ENCODE data around the gene PTPRCAP.
"Not testable (repeated sequence)": the region's sequence is repeated elsewhere in the genome, so short reads cannot be mapped to it uniquely, and the experiment has no call there.

The PTPRCAP gene

GRCh38 chr11:67405196-67405567, 32.3 kb downstream of the PTPRCAP start:
- H3K9ac ChIP-seq (ENCODE audit: insufficient read length): no peak overlapping the region
- TF ChIP-seq FOXP2 (optimal IDR thresholded peaks at IDR 0.05; ENCODE audit: control extremely low read depth, extremely low read length, insufficient read depth) (no peak), POLR2AphosphoS5 (IDR thresholded peaks at IDR 0.05; ENCODE audit: borderline replicate concordance, low read depth, low read length) (no peak), EZH2 (IDR thresholded peaks at IDR 0.05) (no peak)
- peaks cover 1% of the 10 kb centered on the region; the same call in 1 of the 2 replicates for H3K36me3 ChIP-seq (ENCODE audit: insufficient read depth, low read length)
- H3K9me3 ChIP-seq (ENCODE audit: low read depth, low read length): no peaks in the 10 kb centered on the region
- H3K4me3 ChIP-seq: no peak overlapping the region
- H3K27ac ChIP-seq: no peak overlapping the region
- DNase-seq (ENCODE audit: low read depth, low spot score): no peak

GRCh38 chr11:67404515-67405195, 32.8 kb downstream of the PTPRCAP start:
- DNase-seq (ENCODE audit: low read depth, low spot score): no peak
- Histone ChIP-seq H3K9me3 (ENCODE audit: low read depth, low read length) (no peaks in the 10 kb centered on the region), H3K27ac (no peak overlapping the region), H3K36me3 (ENCODE audit: insufficient read depth, low read length) (peaks cover 3% of the 10 kb centered on the region; the same call in 1 of the 2 replicates), H3K9ac (ENCODE audit: insufficient read length) (no peak overlapping the region), H3K4me3 (no peak overlapping the region)
- no peak for TF ChIP-seq FOXP2 (optimal IDR thresholded peaks at IDR 0.05; ENCODE audit: control extremely low read depth, extremely low read length, insufficient read depth)
- no peak for TF ChIP-seq EZH2 (IDR thresholded peaks at IDR 0.05)
- TF ChIP-seq POLR2AphosphoS5 (IDR thresholded peaks at IDR 0.05; ENCODE audit: borderline replicate concordance, low read depth, low read length): no peak

GRCh38 chr11:67403085-67403484, 34.4 kb downstream of the PTPRCAP start:
- not testable (repeated sequence) for H3K9ac ChIP-seq (ENCODE audit: insufficient read length); H3K4me3 ChIP-seq; DNase-seq (ENCODE audit: low read depth, low spot score); H3K9me3 ChIP-seq (ENCODE audit: low read depth, low read length); H3K27ac ChIP-seq
- H3K36me3 ChIP-seq (ENCODE audit: insufficient read depth, low read length): peaks cover 18% of the 10 kb centered on the region; the same call in 1 of the 2 replicates

- Histone ChIP-seq H3K4me3 (peak overlapping the region; percentile 72), H3K36me3 (ENCODE audit: insufficient read depth, low read length) (peaks cover 26% of the 10 kb centered on the region), H3K27ac (peak overlapping the region; percentile 94), H3K9ac (ENCODE audit: insufficient read length) (peak overlapping the region; percentile 66)
- not testable (repeated sequence) for DNase-seq (ENCODE audit: low read depth, low spot score); H3K9me3 ChIP-seq (ENCODE audit: low read depth, low read length)
Observed at GRCh38 chr11:67402192-67402839, 35.2 kb downstream of the PTPRCAP start.

GRCh38 chr11:67401495-67402191, 35.8 kb downstream of the PTPRCAP start, which contains the start of gene PPP1CA:
PPP1CA (minus strand) TSS chr11:67401858; CDS start chr11:67401782, 76 bp downstream.
- no peak for DNase-seq (ENCODE audit: low read depth, low spot score)
- no peaks in the 10 kb centered on the region for H3K9me3 ChIP-seq (ENCODE audit: low read depth, low read length)
- H3K27ac ChIP-seq: peak within 1 kb of the TSS; percentile 94
- TF ChIP-seq FOXP2 (optimal IDR thresholded peaks at IDR 0.05; ENCODE audit: control extremely low read depth, extremely low read length, insufficient read depth): no peak
- TF ChIP-seq POLR2AphosphoS5 (IDR thresholded peaks at IDR 0.05; ENCODE audit: borderline replicate concordance, low read depth, low read length): peak; percentile 72; the same call in 1 of the 2 replicates
- peaks cover 32% of the 10 kb centered on the region for H3K36me3 ChIP-seq (ENCODE audit: insufficient read depth, low read length)
- peak within 1 kb of the TSS; percentile 83 for H3K4me3 ChIP-seq
- H3K9ac ChIP-seq (ENCODE audit: insufficient read length): peak within 1 kb of the TSS; percentile 88

- Histone ChIP-seq H3K9ac (ENCODE audit: insufficient read length) (peak overlapping the region; percentile 88), H3K27ac (no peak overlapping the region; the same call in 1 of the 2 replicates), H3K9me3 (ENCODE audit: low read depth, low read length) (no peaks in the 10 kb centered on the region), H3K4me3 (peak overlapping the region; percentile 83), H3K36me3 (ENCODE audit: insufficient read depth, low read length) (peaks cover 38% of the 10 kb centered on the region)
- TF ChIP-seq FOXP2 (optimal IDR thresholded peaks at IDR 0.05; ENCODE audit: control extremely low read depth, extremely low read length, insufficient read depth): no peak
- no peak for DNase-seq (ENCODE audit: low read depth, low spot score)
Observed at GRCh38 chr11:67400942-67401494, 36.5 kb downstream of the PTPRCAP start.

DNA sequence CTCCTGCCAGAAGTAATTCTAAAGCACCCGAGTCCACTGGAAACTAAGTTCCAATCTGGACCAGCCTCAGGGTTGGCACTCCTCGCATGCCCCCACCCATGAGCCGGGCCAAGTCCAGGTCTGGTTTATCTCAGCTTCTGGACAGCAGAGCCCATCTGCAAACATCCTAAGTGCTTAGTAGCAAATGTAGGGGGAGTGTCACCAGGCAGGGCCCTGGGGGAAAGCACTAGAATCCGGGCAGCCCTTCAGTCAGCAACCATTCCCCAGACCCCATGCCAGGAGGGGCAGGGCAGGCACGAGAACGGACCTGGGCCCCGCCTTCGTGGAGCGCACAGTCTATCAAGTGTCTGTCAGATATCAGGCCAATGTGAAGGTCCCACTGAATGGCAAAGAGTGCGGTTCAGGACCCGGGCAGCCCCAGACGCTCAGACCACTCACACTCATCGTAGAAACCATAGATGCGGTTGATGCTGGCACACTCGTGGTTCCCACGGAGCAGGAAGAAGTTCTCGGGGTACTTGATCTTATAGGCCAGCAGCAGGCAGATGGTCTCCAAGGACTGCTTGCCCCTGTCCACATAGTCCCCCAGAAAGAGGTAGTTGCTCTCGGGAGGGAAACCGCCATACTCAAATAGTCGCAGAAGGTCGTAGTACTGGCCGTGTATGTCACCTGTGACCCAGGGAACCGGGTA, 37.1 kb downstream of the PTPRCAP start:
- H3K9me3 ChIP-seq (ENCODE audit: low read depth, low read length): no peaks in the 10 kb centered on the region
- no peak overlapping the region for H3K27ac ChIP-seq
- DNase-seq (ENCODE audit: low read depth, low spot score): no peak
- H3K9ac ChIP-seq (ENCODE audit: insufficient read length): peak overlapping the region; percentile 88
- H3K4me3 ChIP-seq: peak overlapping the region; percentile 83
- peak; percentile 20; the same call in 1 of the 2 replicates for TF ChIP-seq POLR2AphosphoS5 (IDR thresholded peaks at IDR 0.05; ENCODE audit: borderline replicate concordance, low read depth, low read length)
- TF ChIP-seq FOXP2 (optimal IDR thresholded peaks at IDR 0.05; ENCODE audit: control extremely low read depth, extremely low read length, insufficient read depth): no peak
- H3K36me3 ChIP-seq (ENCODE audit: insufficient read depth, low read length): peaks cover 43% of the 10 kb centered on the region

Data from SK-N-MC (cell line).